CD4-positive, alpha-beta memory T cell (primary cell): ENCODE data around the gene SORD. TPM values are rescaled to one million over a fixed set of nuclear protein-coding genes. Genes with fewer than 3 reads are reported as not detected.
"Not testable (repeated sequence)": the region's sequence is repeated elsewhere in the genome, so short reads cannot be mapped to it uniquely, and the experiment has no call there.

Source experiments
- CTCF ChIA-PET: fragments of 350-600 bp; sonication (Branson Sonifier 250); formaldehyde crosslinking; loops from one replicate; lab custom pipeline; 2021; ENCODE audit warnings: inconsistent platforms; ENCODE audit not compliant: partially characterized antibody; lab: Charles Lee
- POLR2A ChIA-PET: fragments of 350-600 bp; sonication (Branson Sonifier 250); formaldehyde crosslinking; loops from one replicate; lab custom pipeline; 2021; ENCODE audit not compliant: partially characterized antibody; lab: Charles Lee
- DNase-seq, 5 donors: peaks; one replicate each; pipeline versions ENCODE4 v3.0.0 to v3.0.0-alpha.2; 2020 to 2022; ENCODE audit warnings: mixed read lengths in 1 of 5
- H3K27ac ChIP-seq: one replicate; pipeline ENCODE4 v1.7.0; 2013; ENCODE audit warnings: low read depth, low read length
- H3K27me3 ChIP-seq: 2 replicates; pipeline ENCODE4 v1.7.0; 2013; ENCODE audit warnings: mild to moderate bottlenecking, low read length, moderate library complexity; ENCODE audit not compliant: insufficient read depth
- H3K36me3 ChIP-seq: 2 replicates; pipeline ENCODE4 v1.7.0; 2013; ENCODE audit warnings: mild to moderate bottlenecking, low read length, moderate library complexity; ENCODE audit not compliant: insufficient read depth
- H3K4me1 ChIP-seq: 2 replicates; pipeline ENCODE4 v1.7.0; 2013; ENCODE audit warnings: mild to moderate bottlenecking, low read length, moderate library complexity; ENCODE audit not compliant: insufficient read depth
- H3K4me3 ChIP-seq, 2 donors: one replicate each; pipeline ENCODE4 v1.7.0; 2013; ENCODE audit warnings: low read length in 2 of 2, mild to moderate bottlenecking in 1 of 2
- H3K9me3 ChIP-seq, 2 donors: one replicate each; pipeline ENCODE4 v1.7.0; 2013; ENCODE audit warnings: low read length in 2 of 2, control low read depth in 1 of 2; ENCODE audit not compliant: control insufficient read depth in 1 of 2
- H3K27ac Mint-ChIP-seq, 7 donors: one replicate each; pipeline ENCODE4 v1.8.0; 2020 to 2021; ENCODE audit warnings: mixed read lengths in 7 of 7, mild to moderate bottlenecking in 6 of 7, inconsistent platforms in 3 of 7, moderate library complexity in 3 of 7
- H3K27me3 Mint-ChIP-seq, 2 donors: one replicate each; pipeline ENCODE4 v1.8.0; 2020 to 2021; ENCODE audit warnings: mixed read lengths in 2 of 2
- H3K36me3 Mint-ChIP-seq, 2 donors: one replicate each; pipeline ENCODE4 v1.8.0; 2020 to 2021; ENCODE audit warnings: mixed read lengths in 2 of 2, inconsistent platforms in 1 of 2, mild to moderate bottlenecking in 1 of 2
- H3K4me1 Mint-ChIP-seq, 4 donors: one replicate each; pipeline ENCODE4 v1.8.0; 2020 to 2021; ENCODE audit warnings: mixed read lengths in 4 of 4, mild to moderate bottlenecking in 1 of 4
- H3K4me3 Mint-ChIP-seq, 8 donors: one replicate each; pipeline ENCODE4 v1.8.0; 2020 to 2021; ENCODE audit warnings: mixed read lengths in 8 of 8, mild to moderate bottlenecking in 7 of 8, moderate library complexity in 6 of 8, inconsistent platforms in 3 of 8
- H3K9me3 Mint-ChIP-seq, 8 donors: one replicate each; pipeline ENCODE4 v1.8.0; 2020 to 2021; ENCODE audit warnings: mixed read lengths in 8 of 8, mild to moderate bottlenecking in 5 of 8, inconsistent platforms in 3 of 8, moderate library complexity in 1 of 8
- intact Hi-C: fragments of 100-400 bp; cut with micrococcal nuclease; formaldehyde crosslinking; loops from one replicate; pipeline ENCODE4 v1.15.1; 2023
- polyA plus RNA-seq, 2 donors: library from polyadenylated mRNA; unstranded; fragments of 300-500 nt; fragmentation: Illumina TruSeq; gene quantifications; one replicate each; pipeline ENCODE4 v1.2.3, GENCODE V29; 2021
- total RNA-seq, 2 experiments: library from RNA; stranded (reverse); gene quantifications; one replicate each; pipeline ENCODE4 v1.2.3, GENCODE V29; 2021

The SORD gene
- total and polyA plus RNA-seq, 4 experiments from 2014 or later = 4.2 to 7.0 (median 5.5) TPM

GRCh38 chr15:45100884-45101625 lies 78.1 kb downstream of the SORD start:
- intact Hi-C loops = no loop called here
- Histone ChIP-seq H3K27me3 (no peaks in the 10 kb centered on the region), H3K36me3 (no peaks in the 10 kb centered on the region), H3K4me3 (no peak overlapping the region), H3K4me1 (no peaks in the 10 kb centered on the region), H3K27ac (no peak overlapping the region), H3K9me3 (no peaks in the 10 kb centered on the region)
- ChIA-PET CTCF (interaction anchor here (1.7 kb wide), 1 partner anchor 17 kb away, joined by 4 read pairs; no protein-coding TSS in a partner anchor), POLR2A (no interaction called here)
- Mint-ChIP-seq H3K36me3 (no peaks in the 10 kb centered on the region), H3K27ac (no peak overlapping the region), H3K27me3 (peaks cover 5 to 12% of the 10 kb centered on the region in 2 donors), H3K4me1 (no peaks in the 10 kb centered on the region), H3K4me3 (no peak overlapping the region), H3K9me3 (no peaks in the 10 kb centered on the region)
- DNase-seq = no peak

GRCh38 chr15:45101749-45102148 lies 78.8 kb downstream of the SORD start:
- Mint-ChIP-seq H3K9me3 (no peaks in the 10 kb centered on the region), H3K27me3 (peaks cover 5 to 17% of the 10 kb centered on the region in 2 donors), H3K4me3 (no peak overlapping the region), H3K27ac (no peak overlapping the region), H3K4me1 (no peaks in the 10 kb centered on the region), H3K36me3 (no peaks in the 10 kb centered on the region)
- POLR2A ChIA-PET = no interaction called here
- no peaks in the 10 kb centered on the region for H3K4me1 ChIP-seq
- no peaks in the 10 kb centered on the region for H3K36me3 ChIP-seq
- H3K27me3 ChIP-seq = no peaks in the 10 kb centered on the region
- intact Hi-C loops = no loop called here
- no peaks in the 10 kb centered on the region for H3K9me3 ChIP-seq
- H3K4me3 ChIP-seq = no peak overlapping the region
- CTCF ChIA-PET = interaction anchor here (2.2 kb wide), 1 partner anchor 16 kb away, joined by 6 read pairs; no protein-coding TSS in a partner anchor
- H3K27ac ChIP-seq = no peak overlapping the region
- no peak for DNase-seq

GRCh38 chr15:45102226-45102625 lies 79.2 kb downstream of the SORD start:
- CTCF ChIA-PET = interaction anchor here (2.2 kb wide), 1 partner anchor 16 kb away, joined by 6 read pairs; no protein-coding TSS in a partner anchor
- POLR2A ChIA-PET = no interaction called here
- Histone ChIP-seq H3K27me3 (no peaks in the 10 kb centered on the region), H3K27ac (no peak overlapping the region), H3K36me3 (no peaks in the 10 kb centered on the region), H3K4me3 (no peak overlapping the region), H3K9me3 (no peaks in the 10 kb centered on the region), H3K4me1 (no peaks in the 10 kb centered on the region)
- no peak overlapping the region for H3K4me3 Mint-ChIP-seq
- no peaks in the 10 kb centered on the region for H3K36me3 Mint-ChIP-seq
- DNase-seq = no peak
- no peaks in the 10 kb centered on the region for H3K4me1 Mint-ChIP-seq
- intact Hi-C loops = no loop called here
- no peaks in the 10 kb centered on the region for H3K9me3 Mint-ChIP-seq
- peaks cover 5 to 17% of the 10 kb centered on the region in 2 donors for H3K27me3 Mint-ChIP-seq
- no peak overlapping the region for H3K27ac Mint-ChIP-seq

- H3K4me3 Mint-ChIP-seq, H3K27ac Mint-ChIP-seq, H3K27ac ChIP-seq, H3K36me3 Mint-ChIP-seq, H3K9me3 Mint-ChIP-seq, H3K4me1 ChIP-seq, POLR2A ChIA-PET, H3K36me3 ChIP-seq, H3K4me1 Mint-ChIP-seq, H3K9me3 ChIP-seq, H3K4me3 ChIP-seq, DNase-seq, intact Hi-C loops, H3K27me3 ChIP-seq: not testable (repeated sequence)
- peaks cover 10 to 23% of the 10 kb centered on the region in 2 donors for H3K27me3 Mint-ChIP-seq
- CTCF ChIA-PET = interaction anchor here (2.5 kb wide), 1 partner anchor 14 kb away, joined by 12 read pairs; no protein-coding TSS in a partner anchor
Observed at GRCh38 chr15:45104170-45104569, 81.2 kb downstream of the SORD start.

- Histone ChIP-seq H3K36me3 (no peaks in the 10 kb centered on the region), H3K4me3 (no peak overlapping the region), H3K9me3 (no peaks in the 10 kb centered on the region), H3K4me1 (no peaks in the 10 kb centered on the region), H3K27ac (no peak overlapping the region), H3K27me3 (peaks cover 10% of the 10 kb centered on the region)
- intact Hi-C loops = no loop called here
- no peak for DNase-seq
- no peak overlapping the region for H3K4me3 Mint-ChIP-seq
- ChIA-PET CTCF (interaction anchor here (2.5 kb wide), 1 partner anchor 13 kb away, joined by 12 read pairs; no protein-coding TSS in a partner anchor), POLR2A (no interaction called here)
- peaks cover 22 to 37% of the 10 kb centered on the region in 2 donors for H3K27me3 Mint-ChIP-seq
- H3K4me1 Mint-ChIP-seq = no peaks in the 10 kb centered on the region
- H3K27ac Mint-ChIP-seq = no peak overlapping the region
- no peaks in the 10 kb centered on the region for H3K36me3 Mint-ChIP-seq
- no peaks in the 10 kb centered on the region for H3K9me3 Mint-ChIP-seq
Observed at GRCh38 chr15:45105586-45105985, 82.6 kb downstream of the SORD start.

- Histone ChIP-seq H3K9me3 (no peaks in the 10 kb centered on the region), H3K36me3 (no peaks in the 10 kb centered on the region), H3K4me3 (no peak overlapping the region), H3K27me3 (peaks cover 10% of the 10 kb centered on the region), H3K27ac (no peak overlapping the region), H3K4me1 (no peaks in the 10 kb centered on the region)
- DNase-seq = no peak
- ChIA-PET POLR2A (no interaction called here), CTCF (interaction anchor here (2.5 kb wide), 1 partner anchor 12 kb away, joined by 12 read pairs; no protein-coding TSS in a partner anchor)
- H3K4me3 Mint-ChIP-seq = no peak overlapping the region
- intact Hi-C loops = no loop called here
- H3K4me1 Mint-ChIP-seq = no peaks in the 10 kb centered on the region
- no peak overlapping the region for H3K27ac Mint-ChIP-seq
- H3K36me3 Mint-ChIP-seq = no peaks in the 10 kb centered on the region
- no peaks in the 10 kb centered on the region for H3K9me3 Mint-ChIP-seq
- H3K27me3 Mint-ChIP-seq = peaks cover 23 to 37% of the 10 kb centered on the region in 2 donors
Observed at GRCh38 chr15:45106002-45106790, 83.2 kb downstream of the SORD start.

- CTCF ChIA-PET = no interaction called here
- Histone ChIP-seq H3K4me3 (no peak overlapping the region), H3K36me3 (no peaks in the 10 kb centered on the region), H3K27me3 (peaks cover 24% of the 10 kb centered on the region), H3K4me1 (peaks cover 14% of the 10 kb centered on the region), H3K27ac (no peak overlapping the region), H3K9me3 (no peaks in the 10 kb centered on the region)
- intact Hi-C loops = no loop called here
- H3K9me3 Mint-ChIP-seq = peaks cover 0 to 4% (median 0%) of the 10 kb centered on the region in 8 donors
- peaks cover 33 to 45% of the 10 kb centered on the region in 2 donors for H3K27me3 Mint-ChIP-seq
- peaks cover 6 to 14% (median 11%) of the 10 kb centered on the region in 4 donors for H3K4me1 Mint-ChIP-seq
- no peaks in the 10 kb centered on the region for H3K36me3 Mint-ChIP-seq
- POLR2A ChIA-PET = no interaction called here
- H3K27ac Mint-ChIP-seq = no peak overlapping the region
- no peak for DNase-seq
- no peak overlapping the region for H3K4me3 Mint-ChIP-seq
Observed at GRCh38 chr15:45107941-45108630, 85.1 kb downstream of the SORD start.
